Endodermal cell (in vitro differentiated cells): ENCODE data around the gene FAM98C. TPM values are rescaled to one million over a fixed set of nuclear protein-coding genes. Genes with fewer than 3 reads are reported as not detected.

Experiments
- DNase-seq: peaks from one replicate; pipeline ENCODE4 v3.0.0-alpha.2; 2017
- H3K27ac ChIP-seq: 2 replicates; pipeline ENCODE4 v1.5.1; 2013; ENCODE audit warnings: mild to moderate bottlenecking, low read depth, low read length, moderate library complexity
- H3K27me3 ChIP-seq: 2 replicates; pipeline ENCODE4 v1.6.1; 2013; ENCODE audit warnings: mild to moderate bottlenecking, low read length, moderate library complexity; ENCODE audit not compliant: insufficient read depth, control insufficient read depth, poor library complexity, severe bottlenecking
- H3K36me3 ChIP-seq: 2 replicates; pipeline ENCODE4 v1.7.0; 2013; ENCODE audit warnings: mild to moderate bottlenecking, low read length, moderate library complexity; ENCODE audit not compliant: control insufficient read depth, insufficient read depth
- H3K4me1 ChIP-seq: one replicate; pipeline ENCODE4 v1.7.0; 2013; ENCODE audit warnings: low read length; ENCODE audit not compliant: control insufficient read depth, insufficient read depth
- H3K4me3 ChIP-seq: 2 replicates; pipeline ENCODE4 v1.5.1; 2013; ENCODE audit warnings: mild to moderate bottlenecking, low read length, moderate library complexity
- H3K9ac ChIP-seq: 2 replicates; pipeline ENCODE4 v1.6.1; 2013; ENCODE audit warnings: mild to moderate bottlenecking, low read length, moderate library complexity; ENCODE audit not compliant: poor library complexity, severe bottlenecking; ENCODE audit errors: extremely low read depth
- H3K9me3 ChIP-seq: 2 replicates; pipeline ENCODE4 v1.6.1; 2013; ENCODE audit warnings: mild to moderate bottlenecking, low read length, moderate library complexity; ENCODE audit not compliant: control insufficient read depth
- H3K27ac Mint-ChIP-seq: 2 replicates; pipeline ENCODE4 v1.8.0; 2020; ENCODE audit warnings: mixed read lengths
- H3K27me3 Mint-ChIP-seq: 2 replicates; pipeline ENCODE4 v1.8.0; 2021; ENCODE audit warnings: mild to moderate bottlenecking, mixed read lengths; ENCODE audit not compliant: insufficient read depth
- H3K36me3 Mint-ChIP-seq: 2 replicates; pipeline ENCODE4 v1.8.0; 2020; ENCODE audit warnings: low read depth, mixed read lengths
- H3K4me1 Mint-ChIP-seq: 2 replicates; pipeline ENCODE4 v1.8.0; 2020; ENCODE audit warnings: mixed read lengths
- H3K4me3 Mint-ChIP-seq: 2 replicates; pipeline ENCODE4 v1.8.0; 2020; ENCODE audit warnings: mild to moderate bottlenecking, moderate library complexity, mixed read lengths
- H3K9me3 Mint-ChIP-seq: 2 replicates; pipeline ENCODE4 v1.8.0; 2020; ENCODE audit warnings: mild to moderate bottlenecking, mixed read lengths
- WGBS, 2 experiments: methylation state at CpG; one replicate each; pipeline versions ENCODE4 v1.1.5 to v1.1.7; 2013; ENCODE audit warnings: missing lambda C conversion rate in 2 of 2, mixed read lengths in 1 of 2; ENCODE audit not compliant: insufficient coverage in 1 of 2, insufficient read length in 1 of 2; 5-methylcytosine and 5-hydroxymethylcytosine counted together
- total RNA-seq, 2 donors: library from RNA; stranded (reverse); fragmentation: NEBNext Ultra II Directional in 1 of 2; extraction: Animal tissue kit (Norgen Biotek cat#: 25700) in 1 of 2; gene quantifications; 2 replicates in 1 of 2; 3 replicates in 1 of 2; pipeline ENCODE4 v1.2.1, GENCODE V29; 2021
- TF ChIP-seq, protein P1 (sequence below): fragments of 200-600 bp; sonication (generic); conservative IDR thresholded peaks from 2 replicates; pipeline ENCODE4 v1.5.0; 2021; ENCODE audit warnings: antibody characterized with exemption, mild to moderate bottlenecking

Gene FAM98C
- total RNA-seq, 2 donors from 2014 or later, result 8.6 to 13.7 TPM

DNA sequence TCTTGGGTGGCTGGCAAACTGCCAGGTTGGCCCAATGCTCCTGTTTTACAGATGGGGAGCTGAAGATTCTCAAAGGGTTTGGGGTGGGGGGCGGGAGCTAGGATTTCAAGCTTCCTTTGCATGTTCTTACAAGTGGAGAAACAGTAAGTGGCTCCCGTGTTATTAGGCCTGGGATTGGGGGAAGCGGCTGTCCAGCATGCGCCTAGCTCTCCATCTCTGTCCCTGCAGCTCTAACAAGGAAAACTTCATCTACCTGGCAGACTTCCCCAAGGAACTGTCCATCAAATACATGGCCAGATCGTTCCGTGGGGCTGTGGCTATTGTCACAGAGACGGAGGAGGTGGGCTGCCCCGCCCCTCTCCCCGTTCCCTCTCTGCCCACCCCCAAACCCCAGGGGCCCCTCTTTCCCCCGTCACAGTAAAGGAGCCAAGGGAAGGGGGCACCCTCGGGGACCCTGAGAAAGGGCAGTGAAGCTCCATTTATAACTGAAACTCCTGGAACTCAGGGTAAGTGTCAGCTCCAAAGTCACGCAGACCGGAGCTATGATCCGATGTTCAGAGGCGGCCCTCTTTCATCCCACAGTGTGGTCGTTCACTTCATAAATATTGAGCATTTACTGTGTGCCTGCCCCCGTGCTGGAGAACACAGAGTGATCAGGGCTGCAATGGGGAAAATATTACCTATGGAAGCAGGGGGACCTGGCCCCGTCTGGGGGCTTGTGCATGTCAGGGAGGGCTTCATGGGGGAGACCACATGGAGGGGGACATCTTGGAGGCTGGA lies 43.5 kb upstream of the FAM98C start:
- Mint-ChIP-seq H3K27ac (no peak overlapping the region), H3K4me3 (no peak overlapping the region), H3K4me1 (peaks cover 4% of the 10 kb centered on the region), H3K27me3 (peaks cover 61% of the 10 kb centered on the region), H3K9me3 (peaks cover 8% of the 10 kb centered on the region), H3K36me3 (no peaks in the 10 kb centered on the region)
- no peaks in the 10 kb centered on the region for H3K9me3 ChIP-seq
- H3K36me3 ChIP-seq, result no peaks in the 10 kb centered on the region
- H3K4me1 ChIP-seq, result no peaks in the 10 kb centered on the region
- TF ChIP-seq, protein P1, sequence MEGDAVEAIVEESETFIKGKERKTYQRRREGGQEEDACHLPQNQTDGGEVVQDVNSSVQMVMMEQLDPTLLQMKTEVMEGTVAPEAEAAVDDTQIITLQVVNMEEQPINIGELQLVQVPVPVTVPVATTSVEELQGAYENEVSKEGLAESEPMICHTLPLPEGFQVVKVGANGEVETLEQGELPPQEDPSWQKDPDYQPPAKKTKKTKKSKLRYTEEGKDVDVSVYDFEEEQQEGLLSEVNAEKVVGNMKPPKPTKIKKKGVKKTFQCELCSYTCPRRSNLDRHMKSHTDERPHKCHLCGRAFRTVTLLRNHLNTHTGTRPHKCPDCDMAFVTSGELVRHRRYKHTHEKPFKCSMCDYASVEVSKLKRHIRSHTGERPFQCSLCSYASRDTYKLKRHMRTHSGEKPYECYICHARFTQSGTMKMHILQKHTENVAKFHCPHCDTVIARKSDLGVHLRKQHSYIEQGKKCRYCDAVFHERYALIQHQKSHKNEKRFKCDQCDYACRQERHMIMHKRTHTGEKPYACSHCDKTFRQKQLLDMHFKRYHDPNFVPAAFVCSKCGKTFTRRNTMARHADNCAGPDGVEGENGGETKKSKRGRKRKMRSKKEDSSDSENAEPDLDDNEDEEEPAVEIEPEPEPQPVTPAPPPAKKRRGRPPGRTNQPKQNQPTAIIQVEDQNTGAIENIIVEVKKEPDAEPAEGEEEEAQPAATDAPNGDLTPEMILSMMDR, result no peak
- no peak overlapping the region for H3K4me3 ChIP-seq
- no peak overlapping the region for H3K9ac ChIP-seq
- H3K27me3 ChIP-seq, result peaks cover 51% of the 10 kb centered on the region
- no peak for DNase-seq
- H3K27ac ChIP-seq, result no peak overlapping the region
- WGBS, 2 experiments, result 72 to 79% methylated on average over 6 to 18 of the region's 18 CpGs

DNA sequence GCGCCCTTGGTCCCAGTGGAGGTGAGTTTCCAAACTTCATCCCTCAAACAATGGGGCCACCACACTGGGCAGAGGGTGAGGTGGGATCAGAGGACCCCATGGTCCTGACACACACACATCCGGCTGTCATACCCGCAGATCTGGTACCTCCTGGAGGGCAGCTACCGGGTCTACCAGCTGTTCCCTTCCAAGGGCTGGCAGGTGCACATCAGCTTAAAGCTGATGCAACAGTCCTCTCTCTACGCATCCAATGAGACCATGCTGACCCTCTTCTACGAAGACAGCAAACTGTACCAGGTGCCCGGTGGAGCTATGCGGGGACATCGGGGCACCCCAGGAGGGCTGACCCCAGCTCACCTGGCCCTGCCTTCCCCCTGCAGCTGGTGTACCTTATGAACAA lies 42.5 kb upstream of the FAM98C start:
- 93 to 94% methylated on average over 3 to 9 of the region's 9 CpGs for WGBS, 2 experiments
- peaks cover 61% of the 10 kb centered on the region for H3K27me3 Mint-ChIP-seq
- peaks cover 18% of the 10 kb centered on the region for H3K9me3 Mint-ChIP-seq

DNA sequence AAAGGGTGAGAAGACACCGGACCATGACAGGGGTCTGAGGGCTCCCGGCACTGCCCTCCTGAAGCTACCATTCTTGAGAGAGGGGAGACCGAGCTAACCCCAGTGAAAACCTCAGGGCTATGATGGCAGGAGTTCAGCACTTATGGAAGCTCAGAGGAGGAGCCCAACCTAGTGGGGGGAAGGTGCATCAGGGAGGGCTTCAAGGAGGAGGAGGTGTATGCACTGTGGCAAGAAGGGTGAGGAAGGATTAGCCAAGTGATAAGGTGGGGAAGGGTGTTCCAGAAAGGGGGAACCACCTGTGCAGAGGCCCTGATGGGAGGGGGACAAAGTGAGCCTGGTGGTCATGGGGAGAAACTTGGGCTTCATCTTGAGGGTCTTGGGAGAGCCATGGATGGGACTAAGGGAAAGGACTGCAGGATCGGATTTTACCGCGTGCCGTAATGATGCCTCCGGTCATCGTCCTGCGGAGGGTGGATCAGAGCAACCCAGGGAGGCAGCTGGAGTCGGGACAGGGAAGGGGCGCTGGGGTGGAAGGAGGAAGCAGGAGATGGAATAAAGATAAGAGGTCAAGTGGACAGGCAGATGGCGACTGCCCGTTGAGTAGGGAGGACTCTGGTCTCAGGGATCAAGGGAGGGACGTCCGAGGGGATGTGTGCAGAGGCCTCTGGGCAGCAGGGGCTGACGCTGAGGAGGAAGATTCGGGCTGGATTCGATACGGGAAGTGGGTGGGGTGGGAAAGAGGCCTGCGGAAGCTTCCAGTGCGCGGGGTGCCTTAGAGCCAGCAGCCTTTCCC lies 41.9 kb upstream of the FAM98C start:
- peaks cover 7% of the 10 kb centered on the region for H3K9me3 ChIP-seq
- Mint-ChIP-seq H3K4me1 (peaks cover 4% of the 10 kb centered on the region), H3K4me3 (peak overlapping the region; percentile 73), H3K27ac (no peak overlapping the region), H3K9me3 (peaks cover 18% of the 10 kb centered on the region), H3K27me3 (peaks cover 60% of the 10 kb centered on the region), H3K36me3 (no peaks in the 10 kb centered on the region)
- H3K27ac ChIP-seq, result no peak overlapping the region
- TF ChIP-seq, protein P1, result no peak
- DNase-seq, result no peak
- H3K36me3 ChIP-seq, result no peaks in the 10 kb centered on the region
- WGBS, 2 experiments, result 32% methylated on average over 9 to 23 of the region's 23 CpGs
- H3K9ac ChIP-seq, result no peak overlapping the region
- H3K27me3 ChIP-seq, result peaks cover 50% of the 10 kb centered on the region
- H3K4me3 ChIP-seq, result peak overlapping the region; percentile 84
- H3K4me1 ChIP-seq, result no peaks in the 10 kb centered on the region

More for the DNA sequence above, 42.5 kb upstream of the FAM98C start:
- Histone ChIP-seq H3K36me3 (no peaks in the 10 kb centered on the region), H3K4me3 (no peak overlapping the region), H3K4me1 (no peaks in the 10 kb centered on the region), H3K9me3 (peaks cover 7% of the 10 kb centered on the region), H3K27ac (no peak overlapping the region), H3K27me3 (peaks cover 51% of the 10 kb centered on the region), H3K9ac (no peak overlapping the region)
- H3K4me1 Mint-ChIP-seq, result peaks cover 4% of the 10 kb centered on the region
- no peak overlapping the region for H3K27ac Mint-ChIP-seq
- H3K4me3 Mint-ChIP-seq, result peak overlapping the region; percentile 73
- no peaks in the 10 kb centered on the region for H3K36me3 Mint-ChIP-seq
- no peak for DNase-seq
- TF ChIP-seq, protein P1, result no peak
